Neural cell (in vitro differentiated cells): ENCODE data around the gene MACIR. TPM values are rescaled to one million over a fixed set of nuclear protein-coding genes. Genes with fewer than 3 reads are reported as not detected.

Experiments
- H2AFZ ChIP-seq: fragments of 200-600, 300-800 bp; sonication (generic), shearing (Covaris generic); 2 replicates; pipeline ENCODE4 v1.6.0; 2014; ENCODE audit warnings: low read depth, mild to moderate bottlenecking, antibody characterized with exemption, low read length, moderate library complexity
- H3F3A ChIP-seq: fragments of 200-600 bp; shearing (Covaris generic); 2 replicates; pipeline ENCODE4 v1.6.1; 2016; ENCODE audit warnings: mild to moderate bottlenecking, moderate library complexity, mixed read lengths, antibody characterized with exemption, low read length; ENCODE audit not compliant: insufficient read depth, poor library complexity, severe bottlenecking
- H3K27ac ChIP-seq: fragments of 200-600, 300-800 bp; sonication (generic), shearing (Covaris generic); 2 replicates; pipeline ENCODE4 v1.5.1; 2014; ENCODE audit warnings: mild to moderate bottlenecking, low read length, moderate library complexity
- H3K27me3 ChIP-seq: fragments of 300-800, 200-600 bp; sonication (generic), shearing (Covaris generic); 2 replicates; pipeline ENCODE4 v1.6.0; 2014; ENCODE audit warnings: mild to moderate bottlenecking, low read depth, low read length, moderate library complexity; ENCODE audit not compliant: insufficient read depth
- H3K36me3 ChIP-seq: fragments of 300-800, 200-600 bp; sonication (generic), shearing (Covaris generic); 2 replicates; pipeline ENCODE4 v1.5.1; 2014; ENCODE audit warnings: mild to moderate bottlenecking, antibody characterized with exemption, low read length, moderate library complexity; ENCODE audit not compliant: insufficient read depth
- H3K4me2 ChIP-seq: fragments of 300-800, 200-600 bp; sonication (generic), shearing (Covaris generic); 2 replicates; pipeline ENCODE4 v1.6.0; 2014; ENCODE audit warnings: mild to moderate bottlenecking, low read length
- H3K4me3 ChIP-seq: fragments of 300-800, 200-600 bp; sonication (generic), shearing (Covaris generic); 2 replicates; pipeline ENCODE4 v1.5.1; 2014; ENCODE audit warnings: mild to moderate bottlenecking, low read length, moderate library complexity
- H3K79me2 ChIP-seq: fragments of 200-600 bp; shearing (Covaris generic); replicated peaks from 2 replicates; pipeline ENCODE4 v1.6.0; 2014; ENCODE audit warnings: mild to moderate bottlenecking, low read length, moderate library complexity; ENCODE audit not compliant: insufficient read depth
- H3K9ac ChIP-seq: fragments of 300-800, 200-600 bp; sonication (generic), shearing (Covaris generic); 2 replicates; pipeline ENCODE4 v1.6.1; 2016; ENCODE audit warnings: mild to moderate bottlenecking, low read length, mixed read lengths
- H3K9me2 ChIP-seq: fragments of 200-600 bp; shearing (Covaris generic); 2 replicates; pipeline ENCODE4 v1.6.1; 2016; ENCODE audit warnings: mild to moderate bottlenecking, low read length, mixed read lengths; ENCODE audit not compliant: insufficient read depth
- H3K9me3 ChIP-seq: fragments of 200-600, 300-800 bp; sonication (generic), shearing (Covaris generic); 2 replicates; pipeline ENCODE4 v1.6.1; 2016; ENCODE audit warnings: mild to moderate bottlenecking, mixed run types, low read length, moderate library complexity, mixed read lengths
- H4K20me1 ChIP-seq: fragments of 200-600 bp; shearing (Covaris generic); 2 replicates; pipeline ENCODE4 v1.6.1; 2016; ENCODE audit warnings: mild to moderate bottlenecking, mixed run types; ENCODE audit not compliant: insufficient read depth
- EP300 ChIP-seq: fragments of 450-650 bp; conservative IDR thresholded peaks from 2 replicates; pipeline ENCODE4 v1.6.1; 2014; ENCODE audit warnings: antibody characterized with exemption, mild to moderate bottlenecking, moderate library complexity; ENCODE audit not compliant: poor library complexity, severe bottlenecking
- EZH2 ChIP-seq: fragments of 200-600, 300-800 bp; shearing (Covaris generic), sonication (generic); IDR thresholded peaks from 2 replicates; pipeline ENCODE4 v1.6.1; 2014; ENCODE audit warnings: antibody characterized with exemption, low read length, borderline replicate concordance, mild to moderate bottlenecking; ENCODE audit not compliant: insufficient read depth, poor library complexity, severe bottlenecking
- MXI1 ChIP-seq: fragments of 450-650 bp; conservative IDR thresholded peaks from 2 replicates; pipeline ENCODE4 v1.6.1; 2014; ENCODE audit warnings: antibody characterized with exemption, mild to moderate bottlenecking; ENCODE audit not compliant: poor library complexity, severe bottlenecking
- POLR2AphosphoS5 ChIP-seq: IDR thresholded peaks from 2 replicates; pipeline ENCODE4 v1.6.1; 2012
- RAD21 ChIP-seq: fragments of 450-650 bp; conservative IDR thresholded peaks from 2 replicates; pipeline ENCODE4 v1.6.1; 2014; ENCODE audit warnings: antibody characterized with exemption, mild to moderate bottlenecking, moderate library complexity
- SMC3 ChIP-seq: fragments of 450-650 bp; conservative IDR thresholded peaks from 2 replicates; pipeline ENCODE4 v1.6.1; 2014; ENCODE audit warnings: antibody characterized with exemption, mild to moderate bottlenecking, moderate library complexity; ENCODE audit not compliant: poor library complexity
- TAF1 ChIP-seq: IDR thresholded peaks from 2 replicates; pipeline ENCODE4 v1.6.1; 2012; ENCODE audit warnings: low read depth
- polyA plus RNA-seq: library from polyadenylated mRNA; depleted of rRNA; stranded (reverse); fragments of >200 nt; gene quantifications from 2 replicates; pipeline ENCODE4 v1.2.3, GENCODE V29; 2014
- TF ChIP-seq, protein P1 (sequence below): fragments of 450-650 bp; IDR thresholded peaks from 2 replicates; pipeline ENCODE4 v1.5.1; 2014; ENCODE audit warnings: antibody characterized with exemption, mild to moderate bottlenecking, moderate library complexity; ENCODE audit not compliant: poor library complexity, severe bottlenecking
- TF ChIP-seq, protein P2 (sequence below): IDR thresholded peaks from 2 replicates; pipeline ENCODE4 v1.6.1; 2012; ENCODE audit warnings: borderline replicate concordance

MACIR gene
- polyA plus RNA-seq, 1 donor from 2014 or later: 34.8 TPM

DNA sequence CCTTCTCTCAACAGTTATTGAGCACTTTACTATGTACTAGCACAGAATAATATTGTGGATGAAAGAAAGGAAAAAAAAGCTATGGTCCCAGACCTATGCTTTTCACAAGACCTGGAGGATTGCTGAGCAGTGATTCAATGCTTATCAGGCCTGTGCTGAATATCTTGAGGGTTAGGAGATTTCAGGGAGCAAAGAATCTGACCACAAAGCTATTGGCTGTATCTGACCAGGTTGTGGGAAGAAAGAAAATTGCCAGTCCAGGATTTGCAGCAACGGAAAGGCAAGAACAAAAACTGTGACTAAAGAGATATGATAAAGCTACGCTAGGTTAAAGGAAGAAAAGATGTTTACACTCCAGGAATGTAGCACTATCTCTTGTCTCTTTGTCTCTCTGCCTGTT, 14.9 kb upstream of the MACIR start:
- no peak overlapping the region for H2AFZ ChIP-seq

DNA sequence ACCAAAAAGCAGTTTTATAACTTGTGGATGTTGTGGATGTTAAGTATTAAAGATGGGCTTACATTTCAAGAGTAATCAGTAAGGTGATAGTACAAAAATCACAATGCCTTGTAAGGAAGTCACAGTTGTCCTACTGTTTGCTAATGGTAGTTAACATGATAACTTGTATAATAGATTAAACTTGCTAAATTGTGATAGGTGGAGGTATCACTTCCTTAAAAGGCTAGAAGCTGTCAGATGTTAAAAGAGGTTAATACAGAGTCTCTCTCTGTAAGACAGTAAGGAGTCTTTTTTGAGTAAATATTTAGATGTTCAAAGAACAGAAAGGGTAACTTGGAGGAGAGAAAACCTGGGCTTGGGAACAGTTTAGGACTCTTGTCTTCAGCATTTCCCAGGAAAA, 14.2 kb upstream of the MACIR start:
- Histone ChIP-seq H3K9me2 (no peaks in the 10 kb centered on the region), H3K9ac (no peak overlapping the region), H3K36me3 (no peaks in the 10 kb centered on the region), H3K79me2 (no peaks in the 10 kb centered on the region), H3K4me3 (no peak overlapping the region), H3K4me2 (no peak overlapping the region), H3K27ac (no peak overlapping the region), H4K20me1 (no peaks in the 10 kb centered on the region), H3K27me3 (no peaks in the 10 kb centered on the region), H3K9me3 (no peaks in the 10 kb centered on the region), H3F3A (no peaks in the 10 kb centered on the region), H2AFZ (no peak overlapping the region)
- TF ChIP-seq EZH2: no peak
- no peak for TF ChIP-seq RAD21
- TF ChIP-seq, protein P1, sequence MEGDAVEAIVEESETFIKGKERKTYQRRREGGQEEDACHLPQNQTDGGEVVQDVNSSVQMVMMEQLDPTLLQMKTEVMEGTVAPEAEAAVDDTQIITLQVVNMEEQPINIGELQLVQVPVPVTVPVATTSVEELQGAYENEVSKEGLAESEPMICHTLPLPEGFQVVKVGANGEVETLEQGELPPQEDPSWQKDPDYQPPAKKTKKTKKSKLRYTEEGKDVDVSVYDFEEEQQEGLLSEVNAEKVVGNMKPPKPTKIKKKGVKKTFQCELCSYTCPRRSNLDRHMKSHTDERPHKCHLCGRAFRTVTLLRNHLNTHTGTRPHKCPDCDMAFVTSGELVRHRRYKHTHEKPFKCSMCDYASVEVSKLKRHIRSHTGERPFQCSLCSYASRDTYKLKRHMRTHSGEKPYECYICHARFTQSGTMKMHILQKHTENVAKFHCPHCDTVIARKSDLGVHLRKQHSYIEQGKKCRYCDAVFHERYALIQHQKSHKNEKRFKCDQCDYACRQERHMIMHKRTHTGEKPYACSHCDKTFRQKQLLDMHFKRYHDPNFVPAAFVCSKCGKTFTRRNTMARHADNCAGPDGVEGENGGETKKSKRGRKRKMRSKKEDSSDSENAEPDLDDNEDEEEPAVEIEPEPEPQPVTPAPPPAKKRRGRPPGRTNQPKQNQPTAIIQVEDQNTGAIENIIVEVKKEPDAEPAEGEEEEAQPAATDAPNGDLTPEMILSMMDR: no peak
- TF ChIP-seq MXI1: no peak
- no peak for TF ChIP-seq SMC3
- TF ChIP-seq, protein P2, sequence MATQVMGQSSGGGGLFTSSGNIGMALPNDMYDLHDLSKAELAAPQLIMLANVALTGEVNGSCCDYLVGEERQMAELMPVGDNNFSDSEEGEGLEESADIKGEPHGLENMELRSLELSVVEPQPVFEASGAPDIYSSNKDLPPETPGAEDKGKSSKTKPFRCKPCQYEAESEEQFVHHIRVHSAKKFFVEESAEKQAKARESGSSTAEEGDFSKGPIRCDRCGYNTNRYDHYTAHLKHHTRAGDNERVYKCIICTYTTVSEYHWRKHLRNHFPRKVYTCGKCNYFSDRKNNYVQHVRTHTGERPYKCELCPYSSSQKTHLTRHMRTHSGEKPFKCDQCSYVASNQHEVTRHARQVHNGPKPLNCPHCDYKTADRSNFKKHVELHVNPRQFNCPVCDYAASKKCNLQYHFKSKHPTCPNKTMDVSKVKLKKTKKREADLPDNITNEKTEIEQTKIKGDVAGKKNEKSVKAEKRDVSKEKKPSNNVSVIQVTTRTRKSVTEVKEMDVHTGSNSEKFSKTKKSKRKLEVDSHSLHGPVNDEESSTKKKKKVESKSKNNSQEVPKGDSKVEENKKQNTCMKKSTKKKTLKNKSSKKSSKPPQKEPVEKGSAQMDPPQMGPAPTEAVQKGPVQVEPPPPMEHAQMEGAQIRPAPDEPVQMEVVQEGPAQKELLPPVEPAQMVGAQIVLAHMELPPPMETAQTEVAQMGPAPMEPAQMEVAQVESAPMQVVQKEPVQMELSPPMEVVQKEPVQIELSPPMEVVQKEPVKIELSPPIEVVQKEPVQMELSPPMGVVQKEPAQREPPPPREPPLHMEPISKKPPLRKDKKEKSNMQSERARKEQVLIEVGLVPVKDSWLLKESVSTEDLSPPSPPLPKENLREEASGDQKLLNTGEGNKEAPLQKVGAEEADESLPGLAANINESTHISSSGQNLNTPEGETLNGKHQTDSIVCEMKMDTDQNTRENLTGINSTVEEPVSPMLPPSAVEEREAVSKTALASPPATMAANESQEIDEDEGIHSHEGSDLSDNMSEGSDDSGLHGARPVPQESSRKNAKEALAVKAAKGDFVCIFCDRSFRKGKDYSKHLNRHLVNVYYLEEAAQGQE: no peak
- no peak for TF ChIP-seq EP300
- no peak for TF ChIP-seq POLR2AphosphoS5
- no peak for TF ChIP-seq TAF1

More for the DNA sequence above, 14.9 kb upstream of the MACIR start:
- Histone ChIP-seq H3K9me3 (no peaks in the 10 kb centered on the region), H3K4me2 (no peak overlapping the region), H3K9ac (no peak overlapping the region), H3K27me3 (no peaks in the 10 kb centered on the region), H4K20me1 (no peaks in the 10 kb centered on the region), H3K36me3 (no peaks in the 10 kb centered on the region), H3K4me3 (no peak overlapping the region), H3K79me2 (no peaks in the 10 kb centered on the region), H3F3A (no peaks in the 10 kb centered on the region), H3K27ac (no peak overlapping the region), H3K9me2 (no peaks in the 10 kb centered on the region)
- TF ChIP-seq EP300 (no peak), TAF1 (no peak), POLR2AphosphoS5 (no peak), SMC3 (no peak), MXI1 (no peak), EZH2 (no peak), RAD21 (no peak)
- TF ChIP-seq, protein P1: no peak
- TF ChIP-seq, protein P2: no peak
